Mesenchymal stem cell (in vitro differentiated cells and primary cell): Measurements from ENCODE around the gene ILRUN.
A peak's percentile ranks its signal among the peaks of the same experiment; 100 is the strongest.
"Not testable (repeated sequence)": the region's sequence is repeated elsewhere in the genome, so short reads cannot be mapped to it uniquely, and the experiment has no call there.

Experiments
- DNase-seq: peaks from one replicate; pipeline ENCODE4 v3.0.0-alpha.2; 2013
- H2AFZ ChIP-seq: one replicate; pipeline ENCODE4 v1.6.1; 2013; ENCODE audit warnings: low read depth, mild to moderate bottlenecking, control low read depth, inconsistent platforms, low read length, moderate library complexity
- H2AK5ac ChIP-seq: 2 replicates; pipeline ENCODE4 v1.6.1; 2013; ENCODE audit warnings: low read length, moderate library complexity, mild to moderate bottlenecking, inconsistent platforms; ENCODE audit not compliant: severe bottlenecking
- H2BK120ac ChIP-seq: one replicate; pipeline ENCODE4 v1.6.1; 2013; ENCODE audit warnings: low read depth, mild to moderate bottlenecking, inconsistent platforms, low read length, moderate library complexity
- H2BK12ac ChIP-seq, 2 experiments: one replicate each; pipeline ENCODE4 v1.6.1; 2013; ENCODE audit warnings: inconsistent platforms in 2 of 2, low read length in 2 of 2, mild to moderate bottlenecking in 2 of 2, moderate library complexity in 2 of 2, control low read depth in 1 of 2
- H2BK15ac ChIP-seq: one replicate; pipeline ENCODE4 v1.6.1; 2013; ENCODE audit warnings: mild to moderate bottlenecking, low read depth, inconsistent platforms; ENCODE audit not compliant: poor library complexity, severe bottlenecking
- H2BK5ac ChIP-seq: 2 replicates; pipeline ENCODE4 v1.6.1; 2013; ENCODE audit warnings: low read depth, mild to moderate bottlenecking, low read length, control low read depth, inconsistent platforms; ENCODE audit not compliant: poor library complexity, severe bottlenecking
- H3K14ac ChIP-seq, 2 experiments: one replicate each; pipeline ENCODE4 v1.6.1; 2013; ENCODE audit warnings: inconsistent platforms in 2 of 2, low read length in 2 of 2, control low read depth in 1 of 2, mild to moderate bottlenecking in 1 of 2, moderate library complexity in 1 of 2
- H3K18ac ChIP-seq, 2 experiments: one replicate each; pipeline ENCODE4 v1.6.1; 2013; ENCODE audit warnings: inconsistent platforms in 2 of 2, low read length in 2 of 2, control low read depth in 1 of 2, low read depth in 1 of 2, mild to moderate bottlenecking in 1 of 2
- H3K23ac ChIP-seq, 2 experiments: one replicate each; pipeline ENCODE4 v1.6.1; 2013; ENCODE audit warnings: inconsistent platforms in 2 of 2, low read length in 2 of 2, mild to moderate bottlenecking in 2 of 2, moderate library complexity in 2 of 2, control low read depth in 1 of 2
- H3K27ac ChIP-seq: 2 replicates; pipeline ENCODE4 v1.5.1; 2013; ENCODE audit warnings: mild to moderate bottlenecking, moderate library complexity, low read length, control low read depth, inconsistent platforms; ENCODE audit not compliant: poor library complexity, severe bottlenecking
- H3K27me3 ChIP-seq, 2 experiments: 2 replicates each; pipeline versions ENCODE4 v1.6.1 to v1.7.0; 2013; ENCODE audit warnings: low read length in 2 of 2, mild to moderate bottlenecking in 2 of 2, moderate library complexity in 2 of 2, control low read depth in 1 of 2, inconsistent platforms in 1 of 2; ENCODE audit not compliant: control insufficient read depth in 1 of 2, insufficient read depth in 1 of 2
- H3K36me3 ChIP-seq, 2 experiments: 2 replicates each; pipeline versions ENCODE4 v1.6.1 to v1.7.0; 2013; ENCODE audit warnings: low read length in 2 of 2, control low read depth in 1 of 2, inconsistent platforms in 1 of 2, low read depth in 1 of 2, mild to moderate bottlenecking in 1 of 2; ENCODE audit not compliant: insufficient read depth in 2 of 2, control insufficient read depth in 1 of 2
- H3K4ac ChIP-seq, 2 experiments: one replicate each; pipeline ENCODE4 v1.6.1; 2013; ENCODE audit warnings: inconsistent platforms in 2 of 2, low read length in 2 of 2, mild to moderate bottlenecking in 2 of 2, moderate library complexity in 2 of 2, control low read depth in 1 of 2, low read depth in 1 of 2
- H3K4me1 ChIP-seq: 2 replicates; pipeline ENCODE4 v1.6.1; 2013; ENCODE audit warnings: low read depth, low read length, control low read depth; ENCODE audit not compliant: control insufficient read depth, insufficient read depth
- H3K4me2 ChIP-seq: 2 replicates; pipeline ENCODE4 v1.6.1; 2013; ENCODE audit warnings: low read length, mild to moderate bottlenecking, inconsistent platforms; ENCODE audit not compliant: poor library complexity, severe bottlenecking
- H3K4me3 ChIP-seq, 2 experiments: 2 replicates each; pipeline versions ENCODE4 v1.5.1 to v1.7.0; 2013; ENCODE audit warnings: low read length in 2 of 2, mild to moderate bottlenecking in 2 of 2, control low read depth in 1 of 2, low read depth in 1 of 2; ENCODE audit not compliant: insufficient read depth in 1 of 2
- H3K79me1 ChIP-seq: replicated peaks from 2 replicates; pipeline ENCODE4 v1.6.1; 2013; ENCODE audit warnings: mild to moderate bottlenecking, control low read depth, low read length, inconsistent platforms; ENCODE audit not compliant: poor library complexity, severe bottlenecking
- H3K9ac ChIP-seq: 2 replicates; pipeline ENCODE4 v1.7.0; 2013; ENCODE audit warnings: mild to moderate bottlenecking, low read length, moderate library complexity
- H3K9me3 ChIP-seq: 2 replicates; pipeline ENCODE4 v1.7.0; 2013; ENCODE audit warnings: mild to moderate bottlenecking, low read length; ENCODE audit not compliant: control insufficient read depth
- H4K8ac ChIP-seq: one replicate; pipeline ENCODE4 v1.6.1; 2013; ENCODE audit warnings: inconsistent platforms, mild to moderate bottlenecking, low read length, moderate library complexity
- H4K91ac ChIP-seq: one replicate; pipeline ENCODE4 v1.6.1; 2013; ENCODE audit warnings: mild to moderate bottlenecking, low read length, inconsistent platforms
- WGBS: methylation state at CpG from one replicate; pipeline ENCODE4 v1.1.7; 2013; ENCODE audit warnings: mixed read lengths; 5-methylcytosine and 5-hydroxymethylcytosine counted together

The ILRUN gene

GRCh38 chr6:34657979-34658480 lies 38.5 kb downstream of the ILRUN start:
- H2AK5ac ChIP-seq, result peak overlapping the region; percentile 33
- peak overlapping the region; percentile 90 for H3K9ac ChIP-seq
- H2BK12ac ChIP-seq, H2BK15ac ChIP-seq, DNase-seq, H3K4me1 ChIP-seq, H3K14ac ChIP-seq, H2BK120ac ChIP-seq, H3K23ac ChIP-seq, H2BK5ac ChIP-seq, H4K91ac ChIP-seq, H3K27me3 ChIP-seq, H3K18ac ChIP-seq, H4K8ac ChIP-seq, H3K9me3 ChIP-seq, H2AFZ ChIP-seq: not testable (repeated sequence)
- H3K4me3 ChIP-seq, result peak overlapping the region in 1 of 2 experiments; percentile 79
- peak overlapping the region; percentile 57 for H3K4me2 ChIP-seq
- peaks cover 5 to 13% of the 10 kb centered on the region in 2 experiments for H3K36me3 ChIP-seq
- peak overlapping the region in 1 of 2 experiments; percentile 32 for H3K4ac ChIP-seq
- peak overlapping the region; percentile 99 for H3K27ac ChIP-seq
- peaks cover 13% of the 10 kb centered on the region for H3K79me1 ChIP-seq
- WGBS, result 51% methylated on average over 5 of the region's 6 CpGs

- peak overlapping the region; percentile 47 to 71 for H3K4ac ChIP-seq
- H3K18ac ChIP-seq, result peak overlapping the region; percentile 86 to 96
- H2AK5ac ChIP-seq, result peak overlapping the region; percentile 41
- peak overlapping the region; percentile 99 for H3K27ac ChIP-seq
- WGBS, result 17% methylated on average over 2 of the region's 2 CpGs
- H3K4me1 ChIP-seq, result peaks cover 3% of the 10 kb centered on the region
- H4K91ac ChIP-seq, result no peak overlapping the region
- H3K9ac ChIP-seq, result peak overlapping the region; percentile 90
- H3K36me3 ChIP-seq, result peaks cover 5 to 17% of the 10 kb centered on the region in 2 experiments
- H3K9me3 ChIP-seq, result no peaks in the 10 kb centered on the region
- DNase-seq, result peak; percentile 92
- no peak overlapping the region for H2BK15ac ChIP-seq
- H4K8ac ChIP-seq, result peak overlapping the region; percentile 81
- H3K27me3 ChIP-seq, result no peaks in the 10 kb centered on the region
- H3K4me3 ChIP-seq, result peak overlapping the region in 1 of 2 experiments; percentile 79
- peak overlapping the region in 1 of 2 experiments; percentile 25 for H3K14ac ChIP-seq
- H2BK12ac ChIP-seq, result peak overlapping the region; percentile 33 to 82
- H3K23ac ChIP-seq, result peak overlapping the region in 1 of 2 experiments; percentile 93
- no peak overlapping the region for H2AFZ ChIP-seq
- H3K79me1 ChIP-seq, result peaks cover 12% of the 10 kb centered on the region
- peak overlapping the region; percentile 77 for H2BK120ac ChIP-seq
- H3K4me2 ChIP-seq, result peak overlapping the region; percentile 57
- H2BK5ac ChIP-seq, result peak overlapping the region; percentile 52
Measured at GRCh38 chr6:34657307-34657978, 39.1 kb downstream of the ILRUN start.

- Histone ChIP-seq H3K4me1 (peaks cover 3% of the 10 kb centered on the region), H3K9ac (peak overlapping the region; percentile 90), H2BK15ac (no peak overlapping the region), H3K14ac (no peak overlapping the region), H2BK120ac (no peak overlapping the region), H3K4me3 (peak overlapping the region in 1 of 2 experiments; percentile 79), H3K27me3 (no peaks in the 10 kb centered on the region), H3K18ac (peak overlapping the region; percentile 26 to 71), H4K91ac (no peak overlapping the region), H2AFZ (no peak overlapping the region), H3K79me1 (peaks cover 12% of the 10 kb centered on the region), H3K23ac (no peak overlapping the region), H3K9me3 (no peaks in the 10 kb centered on the region), H4K8ac (no peak overlapping the region), H3K4me2 (peak overlapping the region; percentile 57), H3K4ac (no peak overlapping the region), H2BK5ac (no peak overlapping the region), H2AK5ac (peak overlapping the region; percentile 0), H3K27ac (peak overlapping the region; percentile 99), H3K36me3 (peaks cover 5 to 22% of the 10 kb centered on the region in 2 experiments), H2BK12ac (peak overlapping the region; percentile 15 to 56)
- no peak for DNase-seq
- WGBS, result 96% methylated on average over 1 of the region's 1 CpG
Measured at GRCh38 chr6:34657037-34657306, 39.6 kb downstream of the ILRUN start.

- Histone ChIP-seq H3K27ac (peak overlapping the region; percentile 99), H3K14ac (no peak overlapping the region), H2BK120ac (peak overlapping the region; percentile 49), H3K79me1 (peaks cover 12% of the 10 kb centered on the region), H3K4me3 (peak overlapping the region in 1 of 2 experiments; percentile 79), H3K4me2 (peak overlapping the region; percentile 57), H4K91ac (no peak overlapping the region), H4K8ac (no peak overlapping the region), H3K9me3 (no peaks in the 10 kb centered on the region), H2BK15ac (no peak overlapping the region), H2AFZ (no peak overlapping the region), H3K27me3 (no peaks in the 10 kb centered on the region), H3K9ac (peak overlapping the region; percentile 90), H3K23ac (no peak overlapping the region), H3K18ac (peak overlapping the region; percentile 26 to 64), H3K4ac (peak overlapping the region in 1 of 2 experiments; percentile 7), H3K4me1 (peaks cover 3% of the 10 kb centered on the region), H2BK5ac (no peak overlapping the region), H2AK5ac (peak overlapping the region; percentile 53), H2BK12ac (peak overlapping the region in 1 of 2 experiments; percentile 77), H3K36me3 (peaks cover 5 to 22% of the 10 kb centered on the region in 2 experiments)
- DNase-seq, result peak; percentile 97
- WGBS, result 32% methylated on average over 5 of the region's 5 CpGs
Measured at GRCh38 chr6:34656378-34657036, 40.1 kb downstream of the ILRUN start.
